ENCODE results near the gene EGR2.

- TF ChIP-seq CTCF (conservative IDR thresholded peaks at IDR 0.05 in 1 of 2, IDR thresholded peaks at IDR 0.05 in 1 of 2; ENCODE audit: extremely low read depth in 1 of 2, insufficient read depth in 1 of 2, low read depth in 1 of 2, low read length in 2 of 2) (no peak), EZH2 (IDR thresholded peaks at IDR 0.05; ENCODE audit: borderline replicate concordance, low read length) (no peak)
These were observed 12.3 kb downstream of the EGR2 start for GRCh38 chr10:62803724-62804355.
